Uterus (tissue), 2 donors: ENCODE data around the gene CFDP1.

ENCODE experiments used
- POLR2A ChIP-seq, 2 donors: fragments of 450-650 bp; IDR thresholded peaks; one replicate each; pipeline ENCODE4 v1.6.1; 2016; ENCODE audit warnings: antibody characterized with exemption in 2 of 2, mild to moderate bottlenecking in 1 of 2, moderate library complexity in 1 of 2
- TF ChIP-seq, protein P1 (sequence below), 4 experiments: fragments of 200-600 bp in 2 of 4; fragments of 450-650 bp in 2 of 4; sonication (generic) in 2 of 4; IDR thresholded peaks; one replicate each; pipeline ENCODE4 v1.5.1; 2016 to 2019; ENCODE audit warnings: antibody characterized with exemption in 4 of 4, mild to moderate bottlenecking in 2 of 4, moderate library complexity in 1 of 4

DNA sequence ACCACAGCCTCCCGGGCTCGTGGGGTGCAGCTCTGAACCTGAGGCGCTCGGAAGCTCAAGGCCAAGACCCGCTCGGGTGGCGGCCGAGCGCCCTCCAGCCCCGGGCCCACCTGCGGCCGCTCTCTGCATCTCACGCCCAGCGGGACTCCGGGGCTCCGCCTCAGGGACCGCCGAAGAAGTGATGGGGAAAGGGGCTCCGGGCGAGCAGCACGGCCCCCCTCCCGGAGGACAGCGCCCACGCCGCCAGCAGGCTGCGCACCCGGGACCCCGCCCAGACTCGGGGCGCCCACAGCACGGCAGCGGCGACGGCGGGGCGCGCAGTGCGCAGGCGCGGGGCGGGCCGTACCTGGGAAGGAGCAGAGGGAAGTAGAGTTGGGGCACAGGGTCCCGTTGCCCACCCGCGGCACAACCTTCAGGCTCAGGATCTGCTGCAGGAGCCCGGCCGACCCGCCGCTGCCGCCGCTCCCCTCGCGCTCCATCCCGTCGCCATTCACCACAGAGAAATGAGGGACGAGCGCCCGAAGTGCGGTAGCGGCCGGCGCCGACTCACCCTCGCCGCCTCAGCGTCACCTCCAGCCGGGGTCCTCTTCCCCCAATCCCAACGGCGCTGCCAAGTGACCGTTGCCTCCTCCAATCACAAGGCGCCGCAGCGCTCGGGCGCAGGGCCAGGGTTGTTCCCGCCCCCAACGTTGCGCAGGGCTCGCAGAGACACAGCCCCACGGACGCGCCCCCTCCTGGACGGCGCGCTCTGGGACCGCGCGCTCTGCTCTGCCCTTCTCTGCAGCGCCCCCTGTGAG is 31.0 kb upstream of the CFDP1 start, which contains the start of gene TMEM170A:
- TF ChIP-seq, protein P1, sequence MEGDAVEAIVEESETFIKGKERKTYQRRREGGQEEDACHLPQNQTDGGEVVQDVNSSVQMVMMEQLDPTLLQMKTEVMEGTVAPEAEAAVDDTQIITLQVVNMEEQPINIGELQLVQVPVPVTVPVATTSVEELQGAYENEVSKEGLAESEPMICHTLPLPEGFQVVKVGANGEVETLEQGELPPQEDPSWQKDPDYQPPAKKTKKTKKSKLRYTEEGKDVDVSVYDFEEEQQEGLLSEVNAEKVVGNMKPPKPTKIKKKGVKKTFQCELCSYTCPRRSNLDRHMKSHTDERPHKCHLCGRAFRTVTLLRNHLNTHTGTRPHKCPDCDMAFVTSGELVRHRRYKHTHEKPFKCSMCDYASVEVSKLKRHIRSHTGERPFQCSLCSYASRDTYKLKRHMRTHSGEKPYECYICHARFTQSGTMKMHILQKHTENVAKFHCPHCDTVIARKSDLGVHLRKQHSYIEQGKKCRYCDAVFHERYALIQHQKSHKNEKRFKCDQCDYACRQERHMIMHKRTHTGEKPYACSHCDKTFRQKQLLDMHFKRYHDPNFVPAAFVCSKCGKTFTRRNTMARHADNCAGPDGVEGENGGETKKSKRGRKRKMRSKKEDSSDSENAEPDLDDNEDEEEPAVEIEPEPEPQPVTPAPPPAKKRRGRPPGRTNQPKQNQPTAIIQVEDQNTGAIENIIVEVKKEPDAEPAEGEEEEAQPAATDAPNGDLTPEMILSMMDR (IDR thresholded peaks at IDR 0.05): peak; percentile 100
- peak; percentile 89 to 98 for TF ChIP-seq POLR2A (IDR thresholded peaks at IDR 0.05)
